Stimulated activated CD4-positive, alpha-beta T cell treated with anti-CD3 and anti-CD28 coated beads, TNF-alpha, amount 100 ng/mL, for 4 hours (primary cell): Measurements from ENCODE around the gene CLDND2.

Experiments
- DNase-seq, 3 experiments: peaks; one replicate each; pipeline ENCODE4 v3.0.0-alpha.2; 2020; ENCODE audit warnings: low read depth in 3 of 3

Gene CLDND2

GRCh38 chr19:51354742-51355148, 14.1 kb downstream of the CLDND2 start:
- no peak for DNase-seq

DNA sequence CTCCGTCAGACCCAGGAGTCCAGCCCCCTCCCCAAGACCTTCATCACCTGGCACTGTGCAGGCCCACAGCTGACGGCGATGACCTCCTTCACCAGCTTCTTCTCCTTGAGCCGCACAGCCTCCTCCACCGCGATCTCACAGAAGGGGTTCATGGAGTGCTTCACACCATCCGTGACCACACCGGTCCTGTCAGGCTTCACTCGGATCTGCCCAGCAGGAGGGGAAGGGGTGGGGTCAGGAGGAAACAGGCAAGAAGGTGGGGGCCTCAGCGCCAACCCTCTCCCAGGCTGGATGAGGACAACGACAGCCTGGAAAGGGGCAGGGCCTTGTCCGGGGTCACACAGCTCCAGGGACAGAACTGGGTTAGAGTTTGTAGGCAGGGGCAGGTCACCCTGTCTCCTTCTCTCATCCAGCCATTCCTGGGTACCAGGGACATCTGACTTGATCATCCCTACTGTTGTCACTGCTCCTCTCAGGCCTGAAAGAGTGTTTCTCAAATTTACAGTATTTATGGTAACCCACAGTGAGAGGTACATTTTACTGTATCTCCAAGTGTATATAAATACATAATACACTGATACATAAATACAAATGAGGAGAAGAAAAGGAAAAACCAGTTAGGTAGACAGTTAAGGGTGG, 14.6 kb downstream of the CLDND2 start:
- no peak for DNase-seq

GRCh38 chr19:51352783-51353360, 15.9 kb downstream of the CLDND2 start:
- no peak for DNase-seq

GRCh38 chr19:51351266-51351990, 17.4 kb downstream of the CLDND2 start:
- DNase-seq = no peak

GRCh38 chr19:51347209-51347928, 21.4 kb downstream of the CLDND2 start:
- DNase-seq = no peak

DNA sequence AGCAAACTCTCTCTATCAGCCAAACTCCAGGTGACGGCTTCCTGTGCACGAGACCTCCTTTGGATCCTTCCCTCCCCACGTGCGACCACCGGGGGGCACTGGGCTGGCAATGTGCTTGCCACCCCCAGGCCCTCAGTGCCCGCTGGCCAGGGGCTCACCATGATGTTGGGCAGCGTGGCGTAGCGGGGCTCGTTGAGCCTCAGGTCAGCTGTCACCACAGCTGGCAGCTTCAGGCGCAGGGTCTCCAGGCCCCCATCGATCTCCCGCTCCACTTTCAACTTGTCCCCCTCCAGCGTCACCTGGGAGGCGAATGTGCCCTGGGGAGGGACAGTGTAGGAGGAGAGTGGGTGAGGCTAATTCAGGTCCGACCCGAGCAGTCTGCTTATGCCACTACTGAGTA, 22.1 kb downstream of the CLDND2 start:
- no peak for DNase-seq

DNA sequence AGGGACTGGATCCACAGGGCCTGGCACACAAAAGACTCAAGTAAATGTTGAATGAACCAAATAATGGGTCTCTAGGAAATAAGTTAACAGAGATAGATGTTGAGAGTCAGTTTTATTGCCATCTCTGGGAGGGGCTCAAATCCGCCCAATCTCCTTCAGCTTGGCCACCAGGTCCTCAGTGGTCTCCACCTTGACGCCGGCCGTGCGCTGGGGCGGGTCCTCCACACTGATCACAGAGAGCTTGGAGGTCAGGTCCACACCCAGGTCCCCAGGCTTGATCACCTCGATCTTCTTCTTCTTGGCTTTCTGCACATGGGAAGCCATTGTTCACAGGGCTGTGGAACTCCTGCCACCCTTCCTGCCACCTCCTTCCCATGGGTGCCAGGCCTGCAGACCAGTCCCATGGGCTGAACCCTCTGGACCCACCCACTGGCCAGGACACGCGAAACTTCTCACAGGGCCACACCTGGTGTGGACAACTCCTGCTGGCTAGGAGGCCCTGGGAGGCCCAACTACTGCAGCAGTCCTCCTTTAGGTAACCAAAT, 23.7 kb downstream of the CLDND2 start:
- DNase-seq = no peak

DNA sequence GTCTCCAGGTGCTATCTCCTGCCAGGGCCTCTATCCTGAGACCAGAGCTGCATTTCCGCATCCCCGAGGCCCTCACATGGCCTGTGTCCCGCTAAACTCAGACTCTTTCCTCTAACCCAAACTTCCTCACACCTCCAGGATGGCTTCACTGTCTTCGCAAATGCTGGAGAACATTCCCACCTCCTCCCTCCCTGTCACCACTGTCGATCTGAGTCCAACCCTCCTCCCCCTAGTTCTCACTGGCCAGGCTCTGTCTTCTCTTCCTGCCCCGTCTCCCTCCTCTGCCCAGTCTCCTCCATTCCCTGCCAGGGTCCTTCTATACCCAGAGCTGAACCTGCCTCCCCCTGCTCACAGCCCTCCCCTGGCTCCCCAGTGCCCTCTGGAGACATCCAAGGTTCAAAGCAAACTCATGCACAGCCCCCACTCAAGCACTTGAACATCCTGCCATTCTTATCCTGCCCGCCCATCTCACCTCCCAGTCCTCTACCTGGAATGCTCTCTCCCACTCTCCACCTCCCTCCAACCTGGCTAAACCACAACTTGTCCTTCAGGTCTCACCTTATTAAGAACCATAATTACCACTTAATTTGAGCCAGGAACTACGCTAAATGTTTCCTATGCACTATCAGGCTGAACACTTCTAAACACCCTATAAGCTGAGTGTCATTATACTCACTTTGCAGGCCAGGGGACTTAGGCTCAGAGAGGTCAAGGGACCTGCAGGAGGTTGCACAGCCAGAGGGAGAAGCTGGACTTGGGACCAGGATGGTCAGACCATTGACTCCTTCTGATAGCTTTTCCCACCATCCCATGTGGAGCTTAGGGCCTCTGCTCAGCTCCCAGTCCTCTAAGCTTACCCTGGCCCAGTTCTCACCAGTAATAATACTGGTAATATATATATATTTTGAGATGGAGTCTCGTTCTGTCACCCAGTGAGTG, 25.9 kb downstream of the CLDND2 start:
- DNase-seq = no peak

GRCh38 chr19:51341976-51342580, 26.7 kb downstream of the CLDND2 start, which contains the start of gene VSIG10L:
Gene VSIG10L, minus strand, starts transcription at chr19:51342139. Its CDS starts 15 bp downstream, at chr19:51342124.
- DNase-seq = no peak

GRCh38 chr19:51341066-51341465, 27.7 kb downstream of the CLDND2 start:
- DNase-seq = no peak

GRCh38 chr19:51339687-51340656, 28.8 kb downstream of the CLDND2 start:
- peak; percentile 88 to 95 (median 89) for DNase-seq

GRCh38 chr19:51339313-51339686, 29.5 kb downstream of the CLDND2 start:
- peak in 1 of 3 experiments; percentile 21 for DNase-seq

- DNase-seq = peak; percentile 74 to 83 (median 81)
These were observed 30.1 kb downstream of the CLDND2 start for GRCh38 chr19:51338563-51339312.

- no peak for DNase-seq
These were observed 30.8 kb downstream of the CLDND2 start for GRCh38 chr19:51337861-51338562.

GRCh38 chr19:51337141-51337860, 31.5 kb downstream of the CLDND2 start:
- no peak for DNase-seq

- DNase-seq = no peak
These were observed 34.9 kb downstream of the CLDND2 start for GRCh38 chr19:51333836-51334460.

GRCh38 chr19:51331716-51332115, 37.1 kb downstream of the CLDND2 start:
- DNase-seq = no peak
